HepG2 (cell line): ENCODE data around the gene MSI2. TPM values are rescaled to one million over a fixed set of nuclear protein-coding genes. Genes with fewer than 3 reads are reported as not detected.
A peak's percentile ranks its signal among the peaks of the same experiment; 100 is the strongest.

ENCODE experiments used
- ATAC-seq: fragments of 200-7000 bp; cut with Tn5 transposase; 3 replicates; pipeline ENCODE4 v1.9.1; 2020; ENCODE audit warnings: mild to moderate bottlenecking, moderate library complexity
- BruUV-seq: library from RNA; stranded (reverse); fragments of 400-500 nt; replicated peaks from 2 replicates; lab custom pipeline; 2021; lab: Mats Ljungman, UMichigan
- CTCF ChIA-PET: fragments of 300-600 bp; formaldehyde crosslinking; extraction: SDS; loops from one replicate; lab custom pipeline; 2021; ENCODE audit warnings: low total read pairs, inconsistent platforms, low intra/inter-chr PET ratio; lab: Yijun Ruan, JAX
- POLR2A ChIA-PET: fragments of 350-600 bp; sonication (Branson Sonifier 250); formaldehyde crosslinking; loops from one replicate; lab custom pipeline; 2020; ENCODE audit warnings: antibody characterized with exemption, inconsistent platforms; lab: Yijun Ruan, JAX
- DNase-seq: peaks from one replicate; pipeline ENCODE4 v3.0.0-alpha.2; 2015; ENCODE audit warnings: low spot score
- FAIRE-seq: peaks from 3 replicates; lab custom pipeline; 2011; peaks lifted over from hg19 to GRCh38; lab: Jason Lieb, UNC
- H2AFZ ChIP-seq: one replicate; pipeline ENCODE4 v1.6.1; 2011; ENCODE audit warnings: low read length, inconsistent platforms
- H3K27ac ChIP-seq: fragments of 300-600 bp; 3 replicates; pipeline ENCODE4 v1.8.0; 2011; ENCODE audit warnings: mixed run types, mild to moderate bottlenecking, mixed read lengths, low read length, inconsistent platforms; ENCODE audit not compliant: insufficient read depth; ENCODE audit errors: extremely low read length
- H3K27me3 ChIP-seq, 2 experiments: fragments of 200-600 bp in 1 of 2; 2 replicates in 1 of 2; 3 replicates in 1 of 2; pipeline versions ENCODE4 v1.6.0 to v1.8.0; 2011; ENCODE audit warnings: low read length in 2 of 2, mild to moderate bottlenecking in 2 of 2, moderate library complexity in 2 of 2, inconsistent platforms in 1 of 2; ENCODE audit not compliant: insufficient read depth in 2 of 2, control insufficient read depth in 1 of 2
- H3K36me3 ChIP-seq, 2 experiments: fragments of 200-600 bp in 1 of 2; replicated peaks in 1 of 2; 2 replicates in 1 of 2; 3 replicates in 1 of 2; pipeline versions ENCODE4 v1.5.1 to v1.8.0; 2011; ENCODE audit warnings: low read length in 2 of 2, inconsistent platforms in 1 of 2; ENCODE audit not compliant: insufficient read depth in 2 of 2, control insufficient read depth in 1 of 2
- H3K4me1 ChIP-seq: 2 replicates; pipeline ENCODE4 v1.5.1; 2012; ENCODE audit warnings: low read length, inconsistent platforms; ENCODE audit not compliant: insufficient read depth
- H3K4me2 ChIP-seq: 2 replicates; pipeline ENCODE4 v1.6.0; 2011; ENCODE audit warnings: low read depth, low read length, inconsistent platforms
- H3K4me3 ChIP-seq, 3 experiments: fragments of 200-600 bp in 1 of 3; sonication (generic), shearing (Covaris generic) in 1 of 3; replicated peaks in 1 of 3; 2 replicates each; pipeline ENCODE4 v1.5.1; 2011 to 2016; ENCODE audit warnings: low read length in 3 of 3, inconsistent platforms in 2 of 3, low read depth in 2 of 3, mild to moderate bottlenecking in 2 of 3, control low read depth in 1 of 3, mixed read lengths in 1 of 3; ENCODE audit not compliant: insufficient read depth in 1 of 3
- H3K79me2 ChIP-seq: one replicate; pipeline ENCODE4 v1.6.1; 2011; ENCODE audit warnings: low read length, inconsistent platforms; ENCODE audit not compliant: insufficient read depth
- H3K9ac ChIP-seq: 2 replicates; pipeline ENCODE4 v1.6.0; 2011; ENCODE audit warnings: mild to moderate bottlenecking, low read depth, low read length, inconsistent platforms; ENCODE audit not compliant: insufficient read depth
- H3K9me3 ChIP-seq: 2 replicates; pipeline ENCODE4 v1.5.1; 2012; ENCODE audit warnings: mild to moderate bottlenecking, low read length
- H4K20me1 ChIP-seq: 2 replicates; pipeline ENCODE4 v1.6.0; 2011; ENCODE audit warnings: inconsistent platforms, mild to moderate bottlenecking, low read length, moderate library complexity; ENCODE audit not compliant: insufficient read depth
- RBM22 ChIP-seq: fragments of 200-400 bp; formaldehyde crosslinking; optimal IDR thresholded peaks from 2 replicates; pipeline ENCODE3; 2017; ENCODE audit warnings: mild to moderate bottlenecking, low read length, moderate library complexity
- WGBS: methylation state at CpG from one replicate; pipeline ENCODE4 v1.1.6; 2017; ENCODE audit warnings: low lambda C conversion rate; 5-methylcytosine and 5-hydroxymethylcytosine counted together
- in situ Hi-C: cut with HindIII; loops from 2 replicates; pipeline ENCODE4 v1.10.0; 2017; ENCODE audit warnings: low pct_unique_long_range_greater_than_20kb; ENCODE audit not compliant: extremely low pct_ligation_motif_present
- intact Hi-C: fragments of 100-400 bp; cut with micrococcal nuclease; formaldehyde crosslinking; loops from one replicate; pipeline ENCODE4 v1.10.0; 2022; ENCODE audit not compliant: unreplicated experiment
- polyA plus RNA-seq, 8 experiments: library from polyadenylated mRNA; depleted of rRNA in 3 of 8; stranded (reverse) in 7 of 8; unstranded in 1 of 8; fragments of >200 nt; fragmentation: Illumina TruSeq in 4 of 8; extraction: Trizol in 4 of 8; gene quantifications; 2 replicates each; pipeline versions ENCODE4 v1.2.1 to v1.2.3, GENCODE V29; 2011 to 2016; ENCODE audit warnings: low read depth in 4 of 8, missing spikeins in 1 of 8, mixed read lengths in 1 of 8; ENCODE audit not compliant: insufficient read depth in 1 of 8
- total RNA-seq, 5 experiments: library from RNA; depleted of rRNA; stranded (reverse); fragments of >200 nt; fragmentation: Illumina TruSeq; extraction: Trizol; gene quantifications; 2 replicates each; pipeline ENCODE4 v1.2.3, GENCODE V29; 2016; ENCODE audit warnings: low read depth in 1 of 5
- TF ChIP-seq, protein P1 (sequence below): sonication (generic); formaldehyde crosslinking; IDR thresholded peaks from 2 replicates; pipeline ENCODE4 v1.4.0; 2020; ENCODE audit warnings: missing genetic modification reagents

The MSI2 gene
- total and polyA plus RNA-seq, 2 of the 13 experiments (the other 11 are each of a cell fraction or from before 2014, with no cell fraction given): 77.5 to 78.4 TPM

- Histone ChIP-seq H3K27ac (no peak overlapping the region), H4K20me1 (no peaks in the 10 kb centered on the region), H3K9ac (no peak overlapping the region), H3K9me3 (no peaks in the 10 kb centered on the region), H3K36me3 (peaks cover 9 to 29% of the 10 kb centered on the region in 2 experiments; a peak in 4 of 5 replicates), H3K4me2 (no peak overlapping the region), H3K4me1 (peaks cover 16% of the 10 kb centered on the region), H3K79me2 (no peaks in the 10 kb centered on the region), H3K4me3 (no peak overlapping the region), H3K27me3 (no peaks in the 10 kb centered on the region), H2AFZ (no peak overlapping the region)
- no peak for DNase-seq
- FAIRE-seq: no peak
- intact Hi-C loops: loop anchor here (5.0 kb wide), 3 partner anchors 82 to 218 kb away; no protein-coding TSS in a partner anchor
- ATAC-seq: no peak
- TF ChIP-seq RBM22: peak; percentile 18
- TF ChIP-seq, protein P1, sequence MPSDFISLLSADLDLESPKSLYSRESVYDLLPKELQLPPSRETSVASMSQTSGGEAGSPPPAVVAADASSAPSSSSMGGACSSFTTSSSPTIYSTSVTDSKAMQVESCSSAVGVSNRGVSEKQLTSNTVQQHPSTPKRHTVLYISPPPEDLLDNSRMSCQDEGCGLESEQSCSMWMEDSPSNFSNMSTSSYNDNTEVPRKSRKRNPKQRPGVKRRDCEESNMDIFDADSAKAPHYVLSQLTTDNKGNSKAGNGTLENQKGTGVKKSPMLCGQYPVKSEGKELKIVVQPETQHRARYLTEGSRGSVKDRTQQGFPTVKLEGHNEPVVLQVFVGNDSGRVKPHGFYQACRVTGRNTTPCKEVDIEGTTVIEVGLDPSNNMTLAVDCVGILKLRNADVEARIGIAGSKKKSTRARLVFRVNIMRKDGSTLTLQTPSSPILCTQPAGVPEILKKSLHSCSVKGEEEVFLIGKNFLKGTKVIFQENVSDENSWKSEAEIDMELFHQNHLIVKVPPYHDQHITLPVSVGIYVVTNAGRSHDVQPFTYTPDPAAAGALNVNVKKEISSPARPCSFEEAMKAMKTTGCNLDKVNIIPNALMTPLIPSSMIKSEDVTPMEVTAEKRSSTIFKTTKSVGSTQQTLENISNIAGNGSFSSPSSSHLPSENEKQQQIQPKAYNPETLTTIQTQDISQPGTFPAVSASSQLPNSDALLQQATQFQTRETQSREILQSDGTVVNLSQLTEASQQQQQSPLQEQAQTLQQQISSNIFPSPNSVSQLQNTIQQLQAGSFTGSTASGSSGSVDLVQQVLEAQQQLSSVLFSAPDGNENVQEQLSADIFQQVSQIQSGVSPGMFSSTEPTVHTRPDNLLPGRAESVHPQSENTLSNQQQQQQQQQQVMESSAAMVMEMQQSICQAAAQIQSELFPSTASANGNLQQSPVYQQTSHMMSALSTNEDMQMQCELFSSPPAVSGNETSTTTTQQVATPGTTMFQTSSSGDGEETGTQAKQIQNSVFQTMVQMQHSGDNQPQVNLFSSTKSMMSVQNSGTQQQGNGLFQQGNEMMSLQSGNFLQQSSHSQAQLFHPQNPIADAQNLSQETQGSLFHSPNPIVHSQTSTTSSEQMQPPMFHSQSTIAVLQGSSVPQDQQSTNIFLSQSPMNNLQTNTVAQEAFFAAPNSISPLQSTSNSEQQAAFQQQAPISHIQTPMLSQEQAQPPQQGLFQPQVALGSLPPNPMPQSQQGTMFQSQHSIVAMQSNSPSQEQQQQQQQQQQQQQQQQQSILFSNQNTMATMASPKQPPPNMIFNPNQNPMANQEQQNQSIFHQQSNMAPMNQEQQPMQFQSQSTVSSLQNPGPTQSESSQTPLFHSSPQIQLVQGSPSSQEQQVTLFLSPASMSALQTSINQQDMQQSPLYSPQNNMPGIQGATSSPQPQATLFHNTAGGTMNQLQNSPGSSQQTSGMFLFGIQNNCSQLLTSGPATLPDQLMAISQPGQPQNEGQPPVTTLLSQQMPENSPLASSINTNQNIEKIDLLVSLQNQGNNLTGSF (CRISPR knock-in tag): no peak
- ChIA-PET POLR2A (no interaction called here), CTCF (no interaction called here)
- 98% methylated on average over 5 of the region's 5 CpGs for WGBS
- in situ Hi-C loops: loop anchor here (5.0 kb wide), 1 partner anchor 108 kb away; no protein-coding TSS in a partner anchor
- no TSS peak for BruUV-seq
Measured at GRCh38 chr17:57454729-57455062, 198.4 kb downstream of the MSI2 start.
